Aorta (tissue), 5 donors: ENCODE measurements around the gene CPED1. TPM values are rescaled to one million over a fixed set of nuclear protein-coding genes. Genes with fewer than 3 reads are reported as not detected.

ENCODE experiments used
- ATAC-seq: fragments of 200-7000 bp; cut with Tn5 transposase; one replicate; pipeline ENCODE4 v1.9.1; 2022; ENCODE audit warnings: moderate library complexity; ENCODE audit not compliant: low FRiP score
- DNase-seq, 2 donors: peaks; one replicate each; pipeline ENCODE4 v3.0.0-alpha.2; 2020
- H3K27ac ChIP-seq, 2 donors: one replicate each; pipeline ENCODE4 v1.5.1; 2013; ENCODE audit warnings: low read length in 2 of 2, mild to moderate bottlenecking in 2 of 2, moderate library complexity in 2 of 2, control low read depth in 1 of 2, inconsistent platforms in 1 of 2, low read depth in 1 of 2
- H3K27me3 ChIP-seq, 2 donors: one replicate each; pipeline ENCODE4 v1.6.1; 2013; ENCODE audit warnings: control low read depth in 1 of 2, low read length in 1 of 2, mild to moderate bottlenecking in 1 of 2, moderate library complexity in 1 of 2; ENCODE audit not compliant: insufficient read depth in 2 of 2, control insufficient read depth in 1 of 2
- H3K36me3 ChIP-seq, 2 donors: one replicate each; pipeline ENCODE4 v1.6.1; 2013; ENCODE audit warnings: control low read depth in 1 of 2, low read length in 1 of 2, mild to moderate bottlenecking in 1 of 2; ENCODE audit not compliant: insufficient read depth in 2 of 2, control insufficient read depth in 1 of 2
- H3K4me1 ChIP-seq, 2 donors: one replicate each; pipeline ENCODE4 v1.6.1; 2013; ENCODE audit warnings: low read length in 2 of 2, control low read depth in 1 of 2, mild to moderate bottlenecking in 1 of 2, moderate library complexity in 1 of 2; ENCODE audit not compliant: insufficient read depth in 2 of 2, control insufficient read depth in 1 of 2
- H3K4me3 ChIP-seq, 2 donors: one replicate each; pipeline ENCODE4 v1.5.1; 2013; ENCODE audit warnings: low read length in 2 of 2, control low read depth in 1 of 2, mild to moderate bottlenecking in 1 of 2
- H3K9me3 ChIP-seq: one replicate; pipeline ENCODE4 v1.6.1; 2013; ENCODE audit warnings: mild to moderate bottlenecking, low read length; ENCODE audit not compliant: control insufficient read depth
- WGBS, 2 donors: extraction: QIAGEN DNeasy Blood & Tissue Kit; methylation state at CpG; one replicate each; pipeline ENCODE4 v1.1.7; 2013; 5-methylcytosine and 5-hydroxymethylcytosine counted together
- intact Hi-C, 2 donors: fragments of 100-400 bp; cut with DNase I; formaldehyde crosslinking; loops; one replicate each; pipeline versions ENCODE4 v1.14.2 to v1.15.0; 2022
- polyA plus RNA-seq, 2 donors: library from polyadenylated mRNA; stranded (reverse); fragments of 200-250 nt; gene quantifications; one replicate each; pipeline ENCODE4 v1.2.3, GENCODE V29; 2013
- total RNA-seq, 2 donors: library from RNA; stranded (reverse); fragmentation: NEBNext Ultra II Directional; extraction: Animal tissue kit (Norgen Biotek cat#: 25700); gene quantifications; one replicate each; pipeline ENCODE4 v1.2.1, GENCODE V29; 2021
- donor health status: healthy with polysubstance abuse.
- donor health status: Bipolar disorder and iron deficiency.
- donor health status: DM: no; HTN: no; CAD: no.
- donor health status: DM: no; HTN: no; CAD: no.
- donor health status: DM: yes; HTN: yes; CAD: no.

CPED1 gene
- total and polyA plus RNA-seq, 4 donors = 35.3 to 201 (median 79.0) TPM

DNA sequence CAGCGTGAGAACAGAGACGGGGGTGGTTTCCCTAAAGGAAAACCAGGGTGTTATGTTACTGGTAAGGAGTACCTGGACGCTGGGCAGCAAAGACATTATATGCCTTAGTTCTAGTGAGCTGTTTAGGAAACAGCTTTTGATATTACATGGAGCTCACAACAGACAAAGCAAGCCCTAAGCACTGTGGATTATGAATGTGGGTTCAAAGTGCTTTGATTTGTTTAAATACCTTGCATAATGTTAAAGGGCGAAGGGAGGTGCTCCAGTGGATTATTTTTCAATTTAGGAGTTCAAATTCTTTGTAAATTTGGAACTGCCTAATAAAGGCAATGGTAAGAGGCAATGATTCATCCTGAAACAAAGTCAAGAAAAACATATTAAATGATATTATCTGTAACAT lies 354.1 kb downstream of the CPED1 start:
- H3K27me3 ChIP-seq = no peaks in the 10 kb centered on the region
- no peak for DNase-seq
- H3K4me1 ChIP-seq = no peaks in the 10 kb centered on the region
- no peaks in the 10 kb centered on the region for H3K9me3 ChIP-seq
- 91 to 95% methylated on average over 4 of the region's 4 CpGs for WGBS, 2 donors
- intact Hi-C loops = no loop called here
- no peak for ATAC-seq
- peaks cover 0 to 2% of the 10 kb centered on the region in 2 donors for H3K36me3 ChIP-seq
- no peak overlapping the region for H3K27ac ChIP-seq
- no peak overlapping the region for H3K4me3 ChIP-seq

GRCh38 chr7:121343302-121343701 lies 354.8 kb downstream of the CPED1 start:
- intact Hi-C loops = no loop called here
- no peak for ATAC-seq
- H3K9me3 ChIP-seq = no peaks in the 10 kb centered on the region
- H3K4me3 ChIP-seq = no peak overlapping the region
- 87 to 90% methylated on average over 3 of the region's 3 CpGs for WGBS, 2 donors
- H3K36me3 ChIP-seq = peaks cover 0 to 2% of the 10 kb centered on the region in 2 donors
- no peak overlapping the region for H3K27ac ChIP-seq
- H3K4me1 ChIP-seq = no peaks in the 10 kb centered on the region
- H3K27me3 ChIP-seq = no peaks in the 10 kb centered on the region
- DNase-seq = no peak

GRCh38 chr7:121344093-121344492 lies 355.6 kb downstream of the CPED1 start:
- Histone ChIP-seq H3K27ac (no peak overlapping the region), H3K9me3 (no peaks in the 10 kb centered on the region), H3K4me1 (no peaks in the 10 kb centered on the region), H3K36me3 (peaks cover 0 to 2% of the 10 kb centered on the region in 2 donors), H3K27me3 (no peaks in the 10 kb centered on the region), H3K4me3 (no peak overlapping the region)
- 90 to 94% methylated on average over 2 of the region's 2 CpGs for WGBS, 2 donors
- DNase-seq (no peak), ATAC-seq (no peak)
- intact Hi-C loops = no loop called here

DNA sequence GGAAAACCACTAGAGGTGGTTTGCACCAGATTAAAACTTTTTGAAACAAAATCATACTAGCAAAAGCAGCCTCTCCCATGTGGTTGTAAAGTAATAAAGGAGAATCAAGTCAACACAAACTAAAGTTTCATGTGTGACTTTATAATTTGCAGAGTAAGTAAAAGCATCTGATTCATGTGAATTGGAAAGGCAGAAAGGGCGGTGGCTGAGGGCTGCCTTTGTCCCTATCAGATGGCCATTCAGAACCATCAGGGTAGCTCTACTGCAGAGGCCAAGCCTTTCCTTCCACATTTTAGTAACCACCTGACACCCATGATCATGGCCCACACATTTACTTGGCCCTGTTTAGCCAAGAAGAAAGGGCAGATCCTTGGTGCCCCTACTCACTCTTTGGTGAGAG lies 356.0 kb downstream of the CPED1 start:
- intact Hi-C loops = no loop called here
- 90 to 92% methylated on average over 1 of the region's 1 CpG for WGBS, 2 donors

More for the DNA sequence above, 356.0 kb downstream of the CPED1 start:
- H3K27ac ChIP-seq = no peak overlapping the region
- no peaks in the 10 kb centered on the region for H3K4me1 ChIP-seq
- ATAC-seq (no peak), DNase-seq (no peak)
- no peaks in the 10 kb centered on the region for H3K9me3 ChIP-seq
- H3K4me3 ChIP-seq = no peak overlapping the region
- no peaks in the 10 kb centered on the region for H3K27me3 ChIP-seq
- peaks cover 0 to 2% of the 10 kb centered on the region in 2 donors for H3K36me3 ChIP-seq

Other genes with a start within 250 kb of the CPED1 start
- gene TSPAN12, start 130.6 kb upstream of the CPED1 start, total RNA-seq = 10 to 100 TPM; 13.4 to 14.3 TPM
- gene TSPAN12, start 130.6 kb upstream of the CPED1 start, polyA plus RNA-seq = 10 to 100 TPM in 1 of 2 donors, 1 to 10 TPM in 1; 2.2 to 11.6 TPM
- 10 to 100 TPM; 15.9 to 16.0 TPM for gene ING3, start 37.9 kb upstream of the CPED1 start, total RNA-seq
- gene ING3, start 37.9 kb upstream of the CPED1 start, polyA plus RNA-seq = 10 to 100 TPM in 1 of 2 donors, 1 to 10 TPM in 1; 7.5 to 15.4 TPM